ENCODE measurements around the gene ENTPD8.

Gene ENTPD8

GRCh38 chr9:137449081-137449844, 8.1 kb upstream of the ENTPD8 start:
- no peak for DNase-seq (ENCODE audit: low read depth in 2 of 2, low spot score in 1 of 2)

GRCh38 chr9:137448602-137448962, 7.4 kb upstream of the ENTPD8 start:
- no peak for DNase-seq (ENCODE audit: low read depth in 2 of 2, low spot score in 1 of 2)

DNA sequence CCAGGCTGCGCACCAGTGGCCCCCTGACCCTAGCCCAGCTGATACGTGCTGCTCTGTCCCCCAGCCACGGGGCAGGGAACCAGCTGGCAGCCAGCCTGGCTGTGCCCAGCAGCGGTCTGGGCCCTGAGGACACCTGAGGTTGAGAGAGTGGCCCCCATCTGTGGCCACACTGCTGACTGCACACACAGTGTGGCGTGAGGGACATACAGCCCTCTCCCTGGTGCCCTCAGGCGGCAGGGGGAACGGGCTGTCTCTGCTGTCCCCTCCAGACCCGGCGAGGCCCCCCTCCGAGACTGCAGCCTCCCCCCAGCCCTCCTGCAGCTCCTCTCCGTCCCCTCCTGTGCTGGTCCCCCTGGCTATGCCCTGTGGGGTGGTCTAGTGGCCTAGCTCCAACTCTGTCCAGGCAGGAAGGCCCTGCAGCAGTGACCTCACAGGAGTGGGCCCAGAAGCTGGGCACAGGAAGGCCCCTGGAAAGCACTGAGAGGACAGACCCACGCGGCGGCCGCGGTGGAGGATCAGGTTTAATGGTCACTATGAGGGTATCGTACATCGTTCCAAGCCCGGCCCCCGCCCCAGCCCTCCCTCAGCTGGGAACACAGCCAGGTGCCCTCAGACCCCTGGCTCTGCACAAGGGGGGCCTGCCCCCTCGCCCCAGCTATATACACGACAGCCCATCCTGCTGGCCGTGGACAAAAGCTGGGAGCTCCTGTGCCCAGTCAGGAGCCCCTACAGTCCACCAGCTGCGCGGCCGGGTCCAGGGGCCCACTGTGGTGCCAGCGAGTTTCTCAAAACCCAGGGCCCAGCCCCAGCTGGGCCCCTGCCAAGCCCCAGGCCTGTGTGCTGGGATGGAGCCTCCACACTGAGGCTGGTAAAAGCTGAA, 6.8 kb upstream of the ENTPD8 start:
- DNase-seq (ENCODE audit: low read depth in 2 of 2, low spot score in 1 of 2), result no peak

DNA sequence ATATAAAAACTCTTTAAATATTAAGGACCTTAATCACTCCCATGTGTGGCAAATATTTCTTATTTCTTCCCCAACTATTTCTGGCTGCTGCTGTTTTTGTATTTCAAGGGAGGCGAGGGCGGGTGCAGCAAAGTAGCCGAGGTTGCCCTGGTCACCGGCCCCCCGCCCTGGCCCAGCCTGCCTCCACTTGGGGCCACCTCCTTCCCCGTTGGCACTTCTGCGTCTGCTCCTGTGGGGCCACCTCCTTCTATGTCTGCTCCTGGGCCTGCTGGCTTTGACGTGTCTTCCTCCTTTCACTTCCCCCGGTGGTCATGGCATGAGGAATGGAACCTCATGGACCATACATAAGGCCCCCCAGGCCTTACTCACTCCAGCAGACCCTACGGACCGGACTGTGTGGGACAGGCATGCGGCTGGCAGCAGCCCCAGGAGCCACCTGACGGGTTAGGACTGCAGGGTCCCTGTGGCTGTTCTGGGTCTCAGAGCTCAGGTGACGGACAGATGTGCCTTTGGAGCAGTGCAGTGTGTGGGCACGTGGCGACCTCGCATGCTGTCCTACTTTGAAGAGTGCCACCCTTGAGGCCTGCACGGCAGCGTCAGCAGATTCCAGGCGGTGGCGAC, 5.8 kb upstream of the ENTPD8 start:
- DNase-seq (ENCODE audit: low read depth in 2 of 2, low spot score in 1 of 2), result no peak

GRCh38 chr9:137445930-137446431, 4.8 kb upstream of the ENTPD8 start:
- no peak for DNase-seq (ENCODE audit: low read depth in 2 of 2, low spot score in 1 of 2)

- peak; percentile 70 to 72 for DNase-seq (ENCODE audit: low read depth in 2 of 2, low spot score in 1 of 2)
Measured at GRCh38 chr9:137445275-137445807, 4.2 kb upstream of the ENTPD8 start.

GRCh38 chr9:137444106-137444790, 3.1 kb upstream of the ENTPD8 start:
- DNase-seq (ENCODE audit: low read depth in 2 of 2, low spot score in 1 of 2), result no peak

GRCh38 chr9:137441935-137442321, 771 bp upstream of the ENTPD8 start:
- no peak for DNase-seq (ENCODE audit: low read depth in 2 of 2, low spot score in 1 of 2)

- DNase-seq (ENCODE audit: low read depth in 2 of 2, low spot score in 1 of 2), result no peak
Measured at GRCh38 chr9:137439158-137439714, 1.9 kb downstream of the ENTPD8 start.

DNA sequence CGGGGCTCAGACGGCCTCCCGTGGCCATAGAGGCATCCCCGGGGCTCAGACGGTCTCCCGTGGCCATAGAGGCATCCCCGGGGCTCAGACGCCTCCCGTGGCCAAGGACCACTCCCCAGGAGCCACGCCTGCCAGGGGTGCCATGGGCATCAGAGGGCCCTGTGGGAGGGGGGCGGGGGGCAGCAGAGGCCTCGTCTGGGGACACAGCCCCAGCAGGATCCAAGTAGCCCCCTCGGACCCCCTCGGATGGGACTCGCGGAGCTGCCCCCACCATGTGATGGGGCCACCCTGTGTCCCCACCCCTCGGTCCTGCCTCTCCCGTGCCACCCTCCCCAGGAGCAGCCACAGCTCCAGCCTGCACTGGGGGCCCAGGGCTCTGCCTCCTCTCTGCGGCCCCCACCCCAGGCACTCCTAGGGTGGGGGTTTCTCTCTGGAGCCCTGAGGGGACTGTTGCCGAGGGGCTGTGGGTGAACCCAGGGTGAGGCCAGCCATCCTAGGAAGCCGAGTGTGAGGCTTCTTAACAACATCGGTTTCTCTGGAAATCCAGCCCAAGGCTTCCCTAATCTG, 2.5 kb downstream of the ENTPD8 start:
- no peak for DNase-seq (ENCODE audit: low read depth in 2 of 2, low spot score in 1 of 2)

DNA sequence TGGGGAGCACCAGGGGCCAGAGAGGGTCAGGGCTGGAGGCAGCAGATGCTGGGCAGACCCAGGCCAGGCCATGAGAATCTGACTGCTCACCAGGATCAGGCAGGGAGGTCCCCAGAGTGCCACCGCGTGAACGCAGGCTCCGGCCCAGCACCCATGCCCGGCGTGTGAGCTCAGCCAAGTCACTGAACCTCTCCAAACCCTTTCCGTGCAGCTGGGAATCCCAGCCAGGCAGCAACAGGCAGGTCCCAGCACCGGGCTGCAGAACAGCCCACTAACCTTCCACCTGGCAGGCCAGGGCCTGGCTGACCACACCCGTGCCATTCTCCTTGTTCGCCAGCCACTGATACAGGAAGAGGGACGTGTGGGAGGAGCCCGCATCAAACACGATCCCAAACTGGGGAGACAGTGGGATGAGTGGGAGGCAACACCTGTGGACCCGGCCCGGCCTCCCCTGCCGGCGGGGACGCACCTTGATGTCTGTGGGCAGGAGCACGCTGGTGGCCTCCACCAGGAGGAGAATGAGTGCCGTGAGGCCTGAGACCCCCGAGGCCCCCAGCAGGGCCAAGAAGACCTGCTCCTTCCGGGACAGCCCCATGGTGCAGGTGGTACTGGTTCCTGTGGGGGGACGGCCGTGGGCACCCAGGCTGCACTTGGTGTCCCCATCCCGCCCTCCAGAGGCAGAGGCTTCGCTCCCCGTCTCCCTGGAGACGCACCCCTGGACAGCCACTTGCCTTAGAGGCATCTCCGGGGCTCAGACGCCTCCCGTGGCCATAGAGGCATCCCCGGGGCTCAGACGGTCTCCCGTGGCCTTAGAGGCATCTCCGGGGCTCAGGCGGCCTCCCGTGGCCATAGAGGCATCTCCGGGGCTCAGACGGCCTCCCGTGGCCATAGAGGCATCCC, 3.2 kb downstream of the ENTPD8 start:
- no peak for DNase-seq (ENCODE audit: low read depth in 2 of 2, low spot score in 1 of 2)

DNA sequence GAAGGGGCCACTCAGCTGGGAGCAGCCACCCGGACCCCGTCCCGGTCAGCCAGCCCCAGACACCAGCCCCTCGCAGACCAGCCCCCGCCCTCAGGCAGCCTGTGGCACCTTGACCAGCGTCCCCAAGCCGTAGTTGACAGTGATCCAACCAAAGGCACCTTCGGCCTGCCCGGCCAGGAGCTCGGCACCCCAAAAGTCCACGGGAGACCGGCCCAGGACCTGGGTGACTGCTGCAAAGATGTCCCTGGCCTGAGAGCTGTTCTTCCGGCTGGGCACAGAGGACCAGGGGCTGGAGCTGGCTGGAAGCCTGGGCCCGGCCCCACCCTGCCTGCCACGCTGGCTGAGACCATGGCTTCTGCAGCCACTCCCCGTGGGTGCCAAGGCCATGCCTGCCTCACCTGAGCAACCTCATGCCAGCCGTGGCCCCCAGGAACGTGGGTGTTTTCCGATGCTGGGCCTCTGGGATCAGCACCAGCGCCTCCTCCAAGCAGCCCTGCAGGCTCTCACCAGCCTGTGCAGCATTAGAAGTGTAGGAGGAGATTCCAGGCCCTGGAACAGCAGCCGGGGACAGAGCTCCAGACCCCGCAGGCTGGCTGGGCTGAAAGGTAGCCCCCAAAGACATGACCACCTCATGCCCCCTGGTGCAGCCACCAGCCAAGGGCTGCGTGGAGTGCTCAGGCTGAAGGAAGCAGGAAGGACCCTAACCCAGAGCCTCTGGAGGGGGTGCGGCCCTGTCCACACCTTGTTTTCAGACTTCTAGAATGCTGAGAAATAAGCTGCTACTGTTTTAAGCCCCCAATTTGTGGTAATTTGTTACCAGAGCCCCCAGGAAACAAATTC, 4.2 kb downstream of the ENTPD8 start:
- no peak for DNase-seq (ENCODE audit: low read depth in 2 of 2, low spot score in 1 of 2)

GRCh38 chr9:137435980-137436760, 5.0 kb downstream of the ENTPD8 start:
- DNase-seq (ENCODE audit: low read depth in 2 of 2, low spot score in 1 of 2), result no peak

DNA sequence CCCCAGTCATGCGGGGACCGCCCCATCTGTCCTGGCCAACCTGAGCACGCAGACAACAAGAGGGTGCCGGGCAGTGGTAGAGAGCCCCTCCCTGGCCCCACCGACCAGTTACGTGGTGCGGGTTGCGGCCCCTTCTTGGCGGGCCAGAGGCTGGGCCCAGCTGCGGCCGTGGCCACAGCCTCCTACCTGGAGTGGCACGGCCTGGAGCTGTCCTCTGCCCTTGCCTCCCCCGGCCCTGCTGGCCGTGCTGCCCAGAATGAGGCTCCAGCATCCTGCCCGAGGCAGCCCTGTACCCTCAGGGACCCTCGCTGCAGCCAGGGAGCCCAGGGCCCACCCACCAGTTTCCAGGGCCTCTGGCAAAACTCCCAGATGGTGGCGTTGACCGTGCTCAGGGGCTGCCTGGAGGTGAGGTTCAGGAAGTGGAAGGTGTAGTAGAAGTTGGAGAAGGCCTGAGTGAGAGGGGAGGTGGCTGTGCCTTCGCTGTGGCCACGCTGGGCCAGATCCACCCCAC, 5.7 kb downstream of the ENTPD8 start:
- DNase-seq (ENCODE audit: low read depth in 2 of 2, low spot score in 1 of 2), result no peak

GRCh38 chr9:137434498-137435380, 6.4 kb downstream of the ENTPD8 start:
- DNase-seq (ENCODE audit: low read depth in 2 of 2, low spot score in 1 of 2), result no peak

GRCh38 chr9:137433916-137434431, 7.2 kb downstream of the ENTPD8 start:
- DNase-seq (ENCODE audit: low read depth in 2 of 2, low spot score in 1 of 2), result no peak

Measured in stimulated activated CD8-positive, alpha-beta memory T cell treated with anti-CD3 and anti-CD28 coated beads, Interleukin-4, amount 100 ng/mL, for 1 hour (primary cell).